Superior temporal gyrus (tissue), 1 donor: ENCODE data around the gene TMEM161A.

Experiments
- DNase-seq: peaks from one replicate; pipeline ENCODE4 v3.0.0-alpha.2; 2016; ENCODE audit errors: extremely low spot score

Gene TMEM161A

DNA sequence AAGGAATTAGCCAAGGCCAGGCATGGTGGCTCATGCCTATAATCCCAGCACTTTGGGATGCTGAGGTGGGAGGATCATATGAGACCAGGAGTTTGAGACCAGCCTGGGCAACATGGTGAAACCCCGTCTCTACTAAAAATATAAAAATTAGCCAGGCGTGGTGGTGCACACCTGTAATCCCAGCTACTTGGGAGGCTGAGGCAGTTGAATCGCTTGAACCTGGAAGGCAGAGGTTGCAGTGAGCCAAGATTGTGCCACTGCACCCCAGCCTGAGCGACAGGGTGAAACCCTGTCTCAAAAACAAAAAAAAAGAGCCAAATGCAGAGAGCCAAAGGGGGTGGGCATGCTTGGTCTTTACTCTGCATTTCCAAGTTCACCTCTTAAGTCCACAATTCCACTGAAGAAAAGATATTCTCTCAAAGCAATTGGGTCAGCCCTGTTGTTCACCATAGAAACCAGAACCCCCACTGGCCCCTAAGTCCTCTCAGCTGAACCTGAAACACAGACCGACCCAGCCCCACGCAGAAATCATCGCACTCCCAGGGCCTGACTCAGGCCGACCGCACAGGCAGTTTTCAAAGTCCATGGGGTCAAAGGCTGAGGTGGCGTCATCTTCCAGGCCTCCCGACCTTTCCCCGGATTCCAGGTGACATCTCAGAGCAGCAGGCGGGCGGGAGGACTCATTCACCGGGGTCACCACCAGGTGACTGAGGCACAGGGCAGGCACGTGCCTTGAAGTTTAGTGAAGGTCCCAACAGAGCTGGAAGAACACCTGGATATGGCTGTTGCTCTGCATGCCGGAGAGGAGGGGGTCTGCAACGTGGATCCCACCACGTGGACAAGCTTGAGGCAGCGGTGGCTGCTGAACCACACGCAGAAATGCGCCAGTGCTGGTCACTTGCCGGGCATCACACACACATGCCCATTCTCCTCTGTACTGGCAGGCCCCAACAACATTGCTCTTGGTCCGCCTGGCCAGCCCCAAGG lies 41.3 kb downstream of the TMEM161A start:
- DNase-seq = no peak

DNA sequence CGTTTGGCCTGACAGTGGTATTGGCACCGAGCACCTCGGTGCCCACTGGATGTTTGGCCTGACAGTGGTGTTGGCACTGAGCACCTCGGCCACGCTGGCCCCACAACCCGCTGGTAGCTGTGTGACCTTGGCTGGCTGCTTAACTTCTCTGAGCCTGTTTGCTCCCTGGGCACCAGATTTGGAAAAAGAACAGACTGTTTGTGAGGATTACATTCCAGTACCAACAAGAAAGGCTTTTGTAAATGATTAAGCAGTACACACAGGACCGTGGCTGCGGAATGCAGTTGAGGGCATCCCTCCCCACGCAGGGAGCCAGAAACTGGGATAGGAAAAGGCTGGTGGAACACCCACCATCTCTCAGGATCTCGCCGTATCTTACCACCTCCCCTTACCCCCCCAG lies 42.6 kb downstream of the TMEM161A start:
- no peak for DNase-seq

DNA sequence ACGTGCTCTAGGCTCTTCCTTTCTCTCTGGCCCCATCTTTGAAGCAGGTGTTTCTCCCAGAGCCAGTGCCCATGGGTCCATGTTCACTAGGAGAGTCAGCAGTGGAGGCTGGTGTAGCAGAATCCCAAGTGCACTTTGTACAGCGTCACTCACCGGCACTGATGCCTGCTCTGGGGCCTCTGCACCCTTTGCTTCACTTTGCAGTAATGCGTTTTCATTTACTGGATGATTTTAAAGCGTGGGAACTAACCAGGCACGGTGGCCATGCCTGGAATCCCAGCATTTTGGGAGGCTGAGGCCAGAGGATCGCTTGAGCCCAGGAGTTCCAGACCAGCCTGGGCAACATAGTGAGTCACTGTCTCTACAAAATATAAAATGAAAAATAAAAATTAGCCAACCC lies 43.8 kb downstream of the TMEM161A start:
- no peak for DNase-seq

GRCh38 chr19:19087676-19088075 lies 50.6 kb downstream of the TMEM161A start:
- no peak for DNase-seq

GRCh38 chr19:19083413-19084178 lies 54.7 kb downstream of the TMEM161A start:
- no peak for DNase-seq

DNA sequence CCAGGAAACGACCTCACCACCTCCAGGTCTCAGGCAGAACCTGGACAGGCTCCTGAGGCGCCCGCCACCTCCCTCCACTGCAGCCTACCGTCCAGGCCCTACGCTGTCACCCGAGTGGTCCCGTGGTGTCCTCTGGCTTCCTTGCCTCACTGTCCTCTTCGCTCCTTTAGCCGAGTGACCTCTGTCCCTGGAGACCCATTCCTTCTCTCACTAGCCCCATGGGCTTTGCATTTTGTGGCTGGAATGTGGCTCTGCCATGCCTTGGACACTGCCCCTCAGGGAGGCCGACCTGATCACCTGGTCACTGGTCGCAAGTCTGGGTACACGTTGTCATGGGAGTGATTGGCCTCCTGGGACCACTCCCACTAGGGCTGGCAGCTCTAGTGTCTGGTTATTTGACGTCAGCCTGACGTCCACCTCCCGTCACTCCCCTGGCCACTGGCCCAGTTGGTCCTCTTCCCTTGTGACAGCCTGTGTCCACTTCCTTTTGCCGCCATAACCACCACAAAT lies 56.6 kb downstream of the TMEM161A start:
- no peak for DNase-seq

DNA sequence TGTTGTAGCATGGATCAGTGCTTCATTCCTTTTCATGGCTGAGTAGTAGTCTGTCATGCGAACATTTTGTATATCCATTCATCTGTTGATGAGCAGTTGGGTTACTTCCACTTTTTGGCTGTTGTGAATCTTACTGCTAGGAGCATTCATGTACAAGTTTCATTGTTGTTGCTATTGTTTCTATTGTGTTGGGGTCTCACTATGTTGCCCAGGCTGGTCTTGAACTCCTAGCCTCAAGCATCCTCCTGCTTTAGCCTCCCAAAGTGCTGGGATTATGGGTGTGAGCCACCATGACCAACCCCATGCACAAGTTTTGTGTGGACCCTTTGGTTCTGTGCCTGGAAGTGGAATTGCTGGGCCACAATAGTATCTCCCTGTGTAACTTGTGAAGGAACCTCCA lies 58.7 kb downstream of the TMEM161A start:
- no peak for DNase-seq

GRCh38 chr19:19078801-19079200 lies 59.5 kb downstream of the TMEM161A start:
- no peak for DNase-seq

DNA sequence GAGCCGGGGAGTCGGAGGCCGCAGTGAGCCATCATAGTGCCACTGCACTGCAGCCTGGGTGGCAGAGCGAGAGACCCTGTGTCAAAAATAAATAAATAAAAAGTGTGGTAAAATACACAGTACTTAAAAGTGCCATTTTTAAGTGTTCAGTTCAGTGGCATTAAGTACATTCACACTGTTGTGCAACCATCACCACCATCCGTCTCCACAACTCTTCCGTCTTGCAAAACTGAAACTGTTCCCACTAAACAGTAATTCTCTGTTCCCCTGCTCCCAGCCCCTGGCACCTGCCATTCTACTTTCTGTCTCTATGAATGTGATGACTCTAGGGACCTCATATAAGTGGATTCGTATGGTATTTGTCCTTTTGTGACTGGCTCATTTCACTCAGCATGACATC lies 61.2 kb downstream of the TMEM161A start:
- DNase-seq = no peak

GRCh38 chr19:19076476-19076875 lies 61.8 kb downstream of the TMEM161A start:
- no peak for DNase-seq

GRCh38 chr19:19075126-19075525 lies 63.2 kb downstream of the TMEM161A start:
- DNase-seq = no peak

- no peak for DNase-seq
These were observed 63.9 kb downstream of the TMEM161A start for GRCh38 chr19:19074196-19074882.

GRCh38 chr19:19071897-19072296 lies 66.4 kb downstream of the TMEM161A start:
- DNase-seq = no peak
